Activated CD4-positive, alpha-beta T cell treated with anti-CD3 and anti-CD28 coated beads, Interleukin-2, amount 10 ng/mL, durations not matched to agents 24 days and 14 days (primary cell): ENCODE data around the gene GRHL3. TPM values are rescaled to one million over a fixed set of nuclear protein-coding genes. Genes with fewer than 3 reads are reported as not detected.
A peak's percentile ranks its signal among the peaks of the same experiment; 100 is the strongest.

ENCODE experiments used
- DNase-seq: peaks from one replicate; pipeline ENCODE4 v3.0.0; 2022
- H3K27ac Mint-ChIP-seq: one replicate; pipeline ENCODE4 v1.8.0; 2022; ENCODE audit warnings: mild to moderate bottlenecking, mixed read lengths
- H3K27me3 Mint-ChIP-seq: one replicate; pipeline ENCODE4 v1.8.0; 2022; ENCODE audit warnings: mixed read lengths
- H3K36me3 Mint-ChIP-seq: one replicate; pipeline ENCODE4 v1.8.0; 2022; ENCODE audit warnings: low read depth, mild to moderate bottlenecking, mixed read lengths
- H3K4me1 Mint-ChIP-seq: one replicate; pipeline ENCODE4 v1.8.0; 2021; ENCODE audit warnings: mixed read lengths
- H3K4me3 Mint-ChIP-seq: one replicate; pipeline ENCODE4 v1.8.0; 2022; ENCODE audit warnings: mild to moderate bottlenecking, moderate library complexity, mixed read lengths
- H3K9me3 Mint-ChIP-seq: one replicate; pipeline ENCODE4 v1.8.0; 2021; ENCODE audit warnings: mixed read lengths
- intact Hi-C: fragments of 100-400 bp; cut with micrococcal nuclease; formaldehyde crosslinking; loops from one replicate; pipeline ENCODE4 v1.15.1; 2023
- total RNA-seq: library from RNA; stranded (reverse); gene quantifications from 2 replicates; pipeline ENCODE4 v1.2.3, GENCODE V29; 2022

GRHL3 gene
- total RNA-seq, 1 donor from 2014 or later, result not detected

- no peak overlapping the region for H3K4me3 Mint-ChIP-seq
These were observed 67.8 kb downstream of the GRHL3 start for GRCh38 chr1:24386931-24387330.

GRCh38 chr1:24387636-24388175 lies 68.5 kb downstream of the GRHL3 start:
- H3K4me1 Mint-ChIP-seq, result peaks cover 50% of the 10 kb centered on the region
- H3K9me3 Mint-ChIP-seq, result no peaks in the 10 kb centered on the region
- DNase-seq, result peak; percentile 52
- no peak overlapping the region for H3K27ac Mint-ChIP-seq
- no peak overlapping the region for H3K4me3 Mint-ChIP-seq
- intact Hi-C loops, result no loop called here
- peaks cover 9% of the 10 kb centered on the region for H3K36me3 Mint-ChIP-seq
- no peaks in the 10 kb centered on the region for H3K27me3 Mint-ChIP-seq

More at GRCh38 chr1:24386931-24387330, 67.8 kb downstream of the GRHL3 start:
- H3K27ac Mint-ChIP-seq, result no peak overlapping the region
- H3K36me3 Mint-ChIP-seq, result peaks cover 11% of the 10 kb centered on the region
- DNase-seq, result peak; percentile 54
- no peaks in the 10 kb centered on the region for H3K27me3 Mint-ChIP-seq
- intact Hi-C loops, result no loop called here
- H3K9me3 Mint-ChIP-seq, result no peaks in the 10 kb centered on the region
- peaks cover 42% of the 10 kb centered on the region for H3K4me1 Mint-ChIP-seq

GRCh38 chr1:24388331-24388885 lies 69.3 kb downstream of the GRHL3 start:
- DNase-seq, result peak; percentile 49
- peaks cover 55% of the 10 kb centered on the region for H3K4me1 Mint-ChIP-seq
- H3K36me3 Mint-ChIP-seq, result peaks cover 7% of the 10 kb centered on the region
- intact Hi-C loops, result no loop called here
- no peaks in the 10 kb centered on the region for H3K9me3 Mint-ChIP-seq
- H3K4me3 Mint-ChIP-seq, result no peak overlapping the region
- H3K27ac Mint-ChIP-seq, result no peak overlapping the region
- H3K27me3 Mint-ChIP-seq, result no peaks in the 10 kb centered on the region

GRCh38 chr1:24389231-24389678 lies 70.1 kb downstream of the GRHL3 start:
- no peaks in the 10 kb centered on the region for H3K9me3 Mint-ChIP-seq
- H3K27ac Mint-ChIP-seq, result no peak overlapping the region
- H3K36me3 Mint-ChIP-seq, result peaks cover 5% of the 10 kb centered on the region
- peaks cover 55% of the 10 kb centered on the region for H3K4me1 Mint-ChIP-seq
- H3K4me3 Mint-ChIP-seq, result no peak overlapping the region
- intact Hi-C loops, result no loop called here
- DNase-seq, result peak; percentile 55
- H3K27me3 Mint-ChIP-seq, result no peaks in the 10 kb centered on the region

GRCh38 chr1:24390924-24391782 lies 72.0 kb downstream of the GRHL3 start:
- Mint-ChIP-seq H3K9me3 (no peaks in the 10 kb centered on the region), H3K27me3 (no peaks in the 10 kb centered on the region), H3K4me3 (peak overlapping the region; percentile 79), H3K36me3 (peaks cover 5% of the 10 kb centered on the region), H3K4me1 (peaks cover 37% of the 10 kb centered on the region), H3K27ac (peak overlapping the region; percentile 87)
- peak; percentile 91 for DNase-seq
- intact Hi-C loops, result no loop called here

- H3K4me3 Mint-ChIP-seq, result peak overlapping the region; percentile 79
- peak; percentile 88 for DNase-seq
- intact Hi-C loops, result loop anchor here (1.0 to 2.0 kb wide), 4 partner anchors 21 to 321 kb away; partner anchors contain the start of gene STPG1
- H3K36me3 Mint-ChIP-seq, result peaks cover 4% of the 10 kb centered on the region
- H3K27ac Mint-ChIP-seq, result peak overlapping the region; percentile 87
- no peaks in the 10 kb centered on the region for H3K27me3 Mint-ChIP-seq
- H3K4me1 Mint-ChIP-seq, result peaks cover 29% of the 10 kb centered on the region
- H3K9me3 Mint-ChIP-seq, result no peaks in the 10 kb centered on the region
These were observed 72.9 kb downstream of the GRHL3 start for GRCh38 chr1:24391882-24392603.

- peaks cover 4% of the 10 kb centered on the region for H3K36me3 Mint-ChIP-seq
- H3K27ac Mint-ChIP-seq, result peak overlapping the region; percentile 87
- H3K27me3 Mint-ChIP-seq, result no peaks in the 10 kb centered on the region
- peak overlapping the region; percentile 79 for H3K4me3 Mint-ChIP-seq
- peaks cover 28% of the 10 kb centered on the region for H3K4me1 Mint-ChIP-seq
- intact Hi-C loops, result loop anchor here (1.0 to 2.0 kb wide), 4 partner anchors 20 to 322 kb away; partner anchors contain the start of gene STPG1
- no peak for DNase-seq
- H3K9me3 Mint-ChIP-seq, result no peaks in the 10 kb centered on the region
These were observed 73.4 kb downstream of the GRHL3 start for GRCh38 chr1:24392604-24392946.

GRCh38 chr1:24392982-24393650 lies 74.0 kb downstream of the GRHL3 start:
- peak overlapping the region; percentile 59 for H3K27ac Mint-ChIP-seq
- peaks cover 28% of the 10 kb centered on the region for H3K4me1 Mint-ChIP-seq
- no peaks in the 10 kb centered on the region for H3K9me3 Mint-ChIP-seq
- intact Hi-C loops, result loop anchor here (1.0 to 2.0 kb wide), 4 partner anchors 20 to 322 kb away; partner anchors contain the start of gene STPG1
- no peaks in the 10 kb centered on the region for H3K27me3 Mint-ChIP-seq
- DNase-seq, result peak; percentile 59
- H3K4me3 Mint-ChIP-seq, result no peak overlapping the region
- peaks cover 4% of the 10 kb centered on the region for H3K36me3 Mint-ChIP-seq

GRCh38 chr1:24393892-24394291 lies 74.7 kb downstream of the GRHL3 start:
- DNase-seq, result peak; percentile 51
- no peaks in the 10 kb centered on the region for H3K27me3 Mint-ChIP-seq
- H3K9me3 Mint-ChIP-seq, result no peaks in the 10 kb centered on the region
- no peak overlapping the region for H3K4me3 Mint-ChIP-seq
- peaks cover 1% of the 10 kb centered on the region for H3K36me3 Mint-ChIP-seq
- no peak overlapping the region for H3K27ac Mint-ChIP-seq
- peaks cover 28% of the 10 kb centered on the region for H3K4me1 Mint-ChIP-seq
- intact Hi-C loops, result loop anchor here (2.0 kb wide), 2 partner anchors 19 to 323 kb away; partner anchors contain the start of gene STPG1

- Mint-ChIP-seq H3K4me1 (peaks cover 2% of the 10 kb centered on the region), H3K9me3 (no peaks in the 10 kb centered on the region), H3K4me3 (no peak overlapping the region), H3K27me3 (no peaks in the 10 kb centered on the region), H3K36me3 (peaks cover 13% of the 10 kb centered on the region), H3K27ac (no peak overlapping the region)
- DNase-seq, result peak; percentile 13
- intact Hi-C loops, result no loop called here
These were observed 80.9 kb downstream of the GRHL3 start for GRCh38 chr1:24400065-24400464.

GRCh38 chr1:24403806-24404205 lies 84.6 kb downstream of the GRHL3 start:
- peaks cover 13% of the 10 kb centered on the region for H3K36me3 Mint-ChIP-seq
- intact Hi-C loops, result no loop called here
- peaks cover 2% of the 10 kb centered on the region for H3K4me1 Mint-ChIP-seq
- no peaks in the 10 kb centered on the region for H3K9me3 Mint-ChIP-seq
- no peak overlapping the region for H3K27ac Mint-ChIP-seq
- no peak for DNase-seq
- peaks cover 2% of the 10 kb centered on the region for H3K27me3 Mint-ChIP-seq
- no peak overlapping the region for H3K4me3 Mint-ChIP-seq
